GM19240 (cell line): Measurements from ENCODE around the gene GBF1.
"Not testable (repeated sequence)": the region's sequence is repeated elsewhere in the genome, so short reads cannot be mapped to it uniquely, and the experiment has no call there.

Experiments used
- DNase-seq: peaks from one replicate; pipeline ENCODE4 v3.0.0; 2011; ENCODE audit warnings: low spot score; ENCODE audit not compliant: insufficient read length

GBF1 gene

DNA sequence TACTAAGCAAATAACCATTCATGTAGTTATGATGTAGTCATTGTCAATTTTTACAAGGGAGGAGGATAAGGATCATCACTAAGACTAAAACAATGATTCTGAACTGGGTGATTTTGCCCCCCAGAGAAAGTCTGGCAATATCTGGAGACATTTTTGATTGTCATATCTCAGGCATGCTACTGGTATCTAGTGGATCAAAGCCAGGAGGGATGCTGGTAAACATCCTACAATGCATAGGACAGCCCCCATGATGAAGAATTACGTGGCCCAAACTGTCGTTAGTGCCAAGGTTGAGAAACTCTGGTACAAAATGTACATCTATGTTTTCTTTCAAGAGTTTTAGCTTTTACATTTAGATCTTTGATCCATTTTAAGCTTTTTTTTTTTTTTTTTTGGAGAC is 57.3 kb downstream of the GBF1 start:
- DNase-seq = no peak

DNA sequence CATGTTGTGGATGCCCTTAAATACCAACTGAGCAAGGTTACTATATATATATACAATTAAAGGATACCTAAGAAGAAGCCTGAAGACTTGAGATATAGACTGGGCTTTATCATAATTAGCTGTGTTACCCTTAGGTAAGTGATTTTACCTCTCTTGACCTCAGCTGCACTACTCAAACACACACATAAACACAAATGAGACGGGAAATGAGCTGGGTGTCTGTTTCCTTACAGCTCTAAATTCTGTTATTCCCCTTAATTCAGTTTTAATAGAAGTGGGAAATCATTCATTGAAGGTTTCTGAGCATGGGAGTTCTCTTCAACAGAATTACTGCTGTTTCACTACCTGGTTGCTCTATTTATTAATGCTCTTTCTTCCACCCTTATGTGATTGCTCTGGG is 60.7 kb downstream of the GBF1 start:
- DNase-seq = no peak

DNA sequence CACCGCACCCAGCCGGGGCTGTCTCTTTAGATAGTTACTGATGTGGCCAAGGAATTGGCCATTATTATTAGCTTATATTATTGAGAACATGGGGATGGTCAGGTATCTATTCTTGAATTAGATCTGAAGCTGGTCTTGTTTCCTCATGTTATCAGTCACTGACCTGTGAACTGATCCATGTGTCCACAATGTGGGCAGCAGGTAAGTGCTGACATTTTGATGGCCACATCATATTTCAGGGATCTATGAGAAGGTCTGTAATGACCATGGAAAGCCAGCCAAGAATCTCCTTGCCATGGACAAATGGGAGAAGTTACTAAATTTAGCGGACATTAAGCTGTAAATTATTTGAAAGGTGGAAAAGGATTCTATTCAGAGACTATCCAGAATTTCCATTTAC is 61.4 kb downstream of the GBF1 start:
- no peak for DNase-seq

DNA sequence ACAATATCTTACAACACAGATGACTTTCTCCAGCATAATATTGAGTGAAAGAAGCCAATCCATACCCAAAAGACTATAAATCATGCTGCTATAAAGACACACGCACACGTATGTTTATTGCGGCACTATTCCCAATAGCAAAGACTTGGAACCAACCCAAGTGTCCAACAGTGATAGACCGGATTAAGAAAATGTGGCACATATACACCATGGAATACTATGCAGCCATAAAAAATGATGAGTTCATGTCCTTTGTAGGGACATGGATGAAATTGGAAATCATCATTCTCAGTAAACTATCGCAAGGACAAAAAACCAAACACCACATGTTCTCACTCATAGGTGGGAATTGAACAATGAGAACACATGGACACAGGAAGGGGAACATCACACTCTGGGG is 63.0 kb downstream of the GBF1 start:
- DNase-seq = not testable (repeated sequence)

DNA sequence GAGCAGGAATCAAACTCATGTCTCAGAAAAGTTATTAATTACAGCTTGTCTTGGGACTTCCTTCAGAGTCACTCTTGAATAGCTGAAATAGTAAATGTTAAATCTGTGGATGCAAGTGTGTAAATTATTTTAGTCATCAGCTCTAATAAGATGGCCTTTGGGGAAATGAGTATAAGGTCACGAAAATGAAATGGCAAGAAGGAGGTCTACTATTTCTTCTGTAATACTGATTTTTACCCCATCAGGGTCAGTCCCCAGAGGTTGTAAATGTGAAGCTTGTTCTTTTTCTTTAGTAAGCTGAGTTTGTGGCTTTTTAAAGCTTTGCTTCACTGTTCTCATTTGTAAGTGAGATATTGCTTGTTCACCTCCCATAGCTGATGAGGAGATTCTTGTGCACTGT is 63.9 kb downstream of the GBF1 start:
- DNase-seq = no peak

DNA sequence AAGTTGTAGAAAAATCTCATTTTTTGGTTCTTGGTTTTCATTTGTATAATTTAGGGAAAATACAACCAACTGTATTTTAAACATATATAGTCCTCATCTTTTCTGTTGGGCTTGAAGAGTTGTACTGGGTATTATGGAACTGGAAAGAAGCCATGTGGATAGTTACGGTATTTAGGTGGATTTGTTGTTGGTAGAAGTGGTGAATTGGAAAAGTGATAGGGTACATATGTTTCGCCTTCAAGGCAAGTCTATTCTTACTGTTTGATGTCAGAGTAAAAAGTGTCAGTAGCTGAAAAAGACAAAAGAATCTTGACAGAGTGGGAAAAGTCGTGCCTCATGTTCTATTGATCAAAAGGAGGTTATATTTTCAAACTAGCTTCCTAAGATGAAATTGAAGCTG is 64.6 kb downstream of the GBF1 start:
- no peak for DNase-seq

- no peak for DNase-seq
These were observed 65.2 kb downstream of the GBF1 start for GRCh38 chr10:102310361-102311024.

DNA sequence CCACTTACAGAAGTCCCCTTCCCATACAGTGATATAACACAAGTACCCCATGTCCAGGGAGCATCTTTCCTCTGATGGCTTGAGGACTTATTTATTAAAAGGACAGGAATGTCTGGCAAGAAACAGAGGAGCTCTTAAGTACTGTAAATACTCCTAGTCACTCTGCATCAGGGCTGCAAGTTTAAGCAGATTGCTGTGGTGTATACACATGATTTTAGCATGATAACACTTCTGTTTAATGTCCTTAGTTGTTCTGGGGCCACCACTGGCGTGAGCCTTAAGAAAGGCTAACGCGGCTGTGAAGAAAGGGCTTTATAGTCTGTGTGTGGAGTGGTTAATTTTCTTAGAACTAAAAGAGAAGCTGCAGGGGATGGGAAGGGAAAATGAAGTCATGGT is 65.7 kb downstream of the GBF1 start:
- no peak for DNase-seq

DNA sequence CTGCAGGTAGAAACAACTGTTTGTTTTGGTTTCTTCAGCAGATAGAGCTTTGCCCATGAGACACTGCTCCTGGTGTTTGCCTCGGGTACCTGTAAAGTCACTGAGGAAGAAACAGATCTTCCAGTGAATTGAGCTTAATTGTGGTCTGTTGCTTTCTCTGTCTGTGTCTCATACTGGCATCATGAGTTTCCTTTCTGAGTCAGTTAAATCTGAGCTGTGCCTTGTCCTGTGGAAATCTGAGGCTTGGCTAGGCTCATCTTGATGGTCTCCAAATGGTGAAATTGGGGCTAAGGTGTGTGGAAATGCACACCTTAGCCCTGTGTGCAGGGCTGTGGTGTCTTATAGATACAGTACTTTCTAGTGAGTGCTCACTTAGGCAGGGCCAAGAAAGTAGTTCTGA is 67.4 kb downstream of the GBF1 start:
- no peak for DNase-seq

- DNase-seq = no peak
These were observed 68.0 kb downstream of the GBF1 start for GRCh38 chr10:102313221-102313896.

GRCh38 chr10:102314801-102315200 is 69.5 kb downstream of the GBF1 start:
- DNase-seq = no peak

DNA sequence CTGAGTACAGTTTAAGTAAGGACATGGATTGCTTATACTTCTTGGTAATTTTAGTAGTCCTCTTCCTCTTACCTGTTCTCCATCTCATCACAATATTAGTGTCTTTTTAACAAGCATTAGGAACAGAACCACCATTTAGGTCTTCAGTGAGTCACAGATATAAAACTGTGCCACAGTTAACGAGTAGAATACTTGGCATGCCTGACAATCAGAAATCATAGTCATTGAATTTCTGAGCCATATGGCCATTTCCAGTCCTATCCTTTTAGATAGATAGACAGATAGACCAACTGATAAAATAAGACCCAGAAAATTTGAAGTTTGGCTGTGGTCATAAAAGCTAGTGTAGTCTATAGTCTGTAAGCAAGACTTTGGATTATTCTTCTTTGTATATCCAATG is 71.1 kb downstream of the GBF1 start:
- DNase-seq = no peak

DNA sequence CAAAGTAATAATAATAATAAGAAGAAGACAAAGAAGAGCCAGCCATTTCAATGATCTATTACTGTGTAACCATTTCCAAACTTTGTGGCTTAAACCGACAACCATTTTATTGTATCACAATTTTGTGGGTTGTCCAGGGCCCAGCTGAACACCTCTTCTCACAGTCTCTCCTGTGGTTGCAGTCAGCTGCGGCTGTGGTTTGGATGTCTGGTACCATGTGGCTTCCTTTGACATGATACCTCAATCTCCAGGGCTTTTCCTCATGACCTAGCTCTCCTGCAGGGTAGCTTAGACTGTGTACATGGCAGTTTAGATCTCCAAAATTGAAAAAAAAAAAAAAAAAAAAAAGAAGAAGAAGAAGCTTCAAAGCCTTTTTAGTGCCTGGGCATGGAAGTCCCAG is 77.6 kb downstream of the GBF1 start:
- no peak for DNase-seq

DNA sequence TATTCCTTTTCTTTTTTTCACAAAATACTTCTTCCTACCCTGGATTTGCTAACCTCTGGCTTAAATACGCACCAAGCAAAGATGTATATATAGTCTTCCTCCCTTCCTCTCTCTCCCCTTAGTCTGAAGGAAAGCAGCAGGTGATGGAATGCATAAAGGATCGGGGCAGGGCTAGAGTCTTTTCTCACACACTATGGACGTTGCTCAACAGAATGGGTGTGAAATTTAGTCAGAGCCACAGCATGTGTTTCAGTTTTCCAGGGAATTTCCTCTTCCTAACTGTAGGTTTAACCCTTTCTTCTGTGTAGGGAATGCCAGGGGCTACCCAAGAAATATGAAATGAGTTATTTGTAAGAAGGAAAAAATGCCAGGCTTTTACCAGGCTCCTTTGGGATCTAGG is 78.7 kb downstream of the GBF1 start:
- no peak for DNase-seq

- DNase-seq = no peak
These were observed 80.7 kb downstream of the GBF1 start for GRCh38 chr10:102326031-102326430.

- no peak for DNase-seq
These were observed 81.7 kb downstream of the GBF1 start for GRCh38 chr10:102327002-102327401.

DNA sequence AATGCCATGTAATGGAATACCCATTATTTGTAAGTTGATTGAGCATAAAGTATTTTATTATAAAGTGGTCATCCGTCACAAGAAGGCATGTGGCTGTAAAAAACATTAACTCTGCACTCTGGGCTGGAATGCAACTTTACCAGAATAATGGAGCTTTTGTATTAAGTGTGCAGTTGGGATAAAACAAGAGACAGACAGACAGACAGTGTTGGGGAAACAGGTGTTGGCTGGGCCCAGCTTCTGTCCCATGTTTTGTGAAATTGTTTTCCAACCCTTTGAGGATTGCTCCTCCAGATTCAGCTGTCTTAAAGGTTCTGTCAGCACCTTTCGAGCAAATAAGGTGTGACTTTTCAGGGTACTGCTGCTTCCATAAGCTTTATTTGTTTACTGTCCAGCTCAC is 82.3 kb downstream of the GBF1 start:
- DNase-seq = no peak

DNA sequence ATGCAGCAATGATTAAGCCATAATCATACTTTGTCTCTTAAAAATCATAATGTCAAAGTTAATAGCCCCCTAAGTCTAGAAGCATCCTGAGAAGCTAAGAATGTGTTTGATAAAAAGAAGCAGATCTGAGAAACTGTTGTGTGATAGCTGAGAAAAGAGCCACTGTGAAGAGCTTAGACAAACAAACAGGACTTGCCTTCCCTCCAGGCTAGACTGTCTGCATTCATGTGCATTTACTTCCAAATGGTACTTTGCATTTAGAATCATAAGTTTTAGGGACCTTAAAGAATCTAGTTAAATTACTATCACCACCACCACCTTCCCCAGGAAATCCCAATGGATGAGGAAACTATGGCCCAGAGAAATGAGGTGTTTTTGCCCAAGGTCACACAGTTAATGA is 87.4 kb downstream of the GBF1 start:
- no peak for DNase-seq

- no peak for DNase-seq
These were observed 88.8 kb downstream of the GBF1 start for GRCh38 chr10:102334101-102334500.

DNA sequence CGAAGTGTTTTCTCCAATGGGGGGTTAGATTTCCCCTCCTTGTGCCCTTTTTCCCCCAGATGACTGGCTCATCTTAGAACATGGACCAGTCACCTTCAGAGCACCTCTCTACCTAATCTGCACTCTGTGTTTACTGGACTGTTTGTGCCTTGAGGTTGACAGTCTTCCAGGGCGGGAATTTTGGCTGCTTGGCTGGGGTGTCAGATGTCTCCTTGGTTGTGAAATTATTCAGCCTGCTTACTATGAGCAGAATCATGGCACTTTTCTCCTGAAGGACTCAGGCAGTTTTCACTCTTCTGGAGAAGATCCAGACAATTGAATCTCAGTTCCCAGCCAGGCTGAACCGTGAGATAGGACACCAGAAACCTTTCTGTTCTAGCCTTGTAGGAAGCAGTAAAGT is 89.9 kb downstream of the GBF1 start:
- DNase-seq = no peak

GRCh38 chr10:102341038-102341688 is 95.8 kb downstream of the GBF1 start:
- DNase-seq = no peak

DNA sequence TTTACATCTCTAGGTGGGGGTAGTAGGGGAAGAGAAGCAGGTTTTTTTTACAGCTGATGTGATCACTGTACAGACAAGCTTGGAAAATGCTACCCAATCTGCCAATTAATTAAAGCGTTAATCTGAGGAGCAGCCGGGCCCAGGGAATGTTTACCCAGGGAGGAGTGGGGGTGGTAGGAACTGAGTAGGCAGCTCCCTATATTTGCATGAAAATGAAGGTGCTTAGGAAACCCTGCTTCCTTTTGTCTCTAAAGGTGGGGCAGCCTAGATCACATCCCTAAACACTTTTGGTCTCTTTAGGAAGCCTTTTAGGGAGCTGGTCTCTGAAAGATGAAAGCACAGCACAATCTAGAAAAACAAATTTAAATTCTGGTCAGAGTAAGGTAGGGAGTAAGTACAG is 97.1 kb downstream of the GBF1 start:
- no peak for DNase-seq

DNA sequence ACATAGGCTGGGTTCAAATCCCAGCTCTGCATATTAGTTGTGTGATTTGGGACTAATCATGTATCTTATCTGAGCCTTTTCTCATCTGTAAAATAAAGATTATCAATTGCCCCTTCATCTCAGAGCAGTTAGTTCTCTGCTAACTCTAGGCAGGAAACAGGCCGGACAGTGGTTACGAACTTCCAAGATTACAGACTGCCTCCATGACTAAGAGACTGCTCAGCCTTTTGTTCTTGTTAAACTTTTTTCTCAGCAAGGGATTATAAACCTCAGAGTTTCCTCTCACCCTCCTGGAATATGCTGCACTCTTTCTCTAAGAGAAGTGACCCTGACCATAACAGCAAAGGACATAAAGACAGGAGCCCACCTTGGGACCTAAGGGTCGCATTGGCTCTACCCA is 97.6 kb downstream of the GBF1 start:
- DNase-seq = no peak
